Panc1 (cell line): Measurements from ENCODE around the gene NANS. TPM values are rescaled to one million over a fixed set of nuclear protein-coding genes. Genes with fewer than 3 reads are reported as not detected.

Source experiments
- ATAC-seq: fragments of 200-7000 bp; cut with Tn5 transposase; 2 replicates; pipeline ENCODE4 v1.9.1; 2020; ENCODE audit warnings: mild to moderate bottlenecking, moderate library complexity
- BruUV-seq: library from RNA; stranded (reverse); fragments of 400-500 nt; replicated peaks from 2 replicates; lab custom pipeline; 2021; lab: Mats Ljungman, UMichigan
- CTCF ChIA-PET: fragments of 300-600 bp; sonication (Branson Sonifier 250); formaldehyde crosslinking; loops from one replicate; lab custom pipeline; 2022; ENCODE audit warnings: antibody characterized with exemption; lab: Charles Lee
- POLR2A ChIA-PET: fragments of 300-600 bp; sonication (Branson Sonifier 250); formaldehyde crosslinking; loops from one replicate; lab custom pipeline; 2022; ENCODE audit warnings: antibody characterized with exemption; lab: Charles Lee
- DNase-seq: peaks from one replicate; pipeline ENCODE4 v3.0.0-alpha.2; 2010; ENCODE audit warnings: low read depth, low spot score
- H3K27ac ChIP-seq: 2 replicates; pipeline ENCODE4 v1.5.1; 2011; ENCODE audit warnings: mild to moderate bottlenecking, low read length, inconsistent platforms
- H3K27me3 ChIP-seq: fragments of 200-500 bp; sonication (Bioruptor generic); 2 replicates; pipeline ENCODE4 v1.6.0; 2014; ENCODE audit warnings: low read length, inconsistent platforms; ENCODE audit not compliant: control insufficient read depth, insufficient read depth
- H3K36me3 ChIP-seq: fragments of 200-500 bp; sonication (Bioruptor generic); 2 replicates; pipeline ENCODE4 v1.5.1; 2014; ENCODE audit warnings: inconsistent platforms, mild to moderate bottlenecking, low read length, moderate library complexity; ENCODE audit not compliant: control insufficient read depth, insufficient read depth
- H3K4me1 ChIP-seq: 2 replicates; pipeline ENCODE4 v1.5.1; 2011; ENCODE audit warnings: inconsistent platforms, mild to moderate bottlenecking, low read length, moderate library complexity; ENCODE audit not compliant: control insufficient read depth, insufficient read depth
- H3K4me3 ChIP-seq, 2 experiments: 2 replicates each; pipeline ENCODE4 v1.5.1; 2011 to 2012; ENCODE audit warnings: low read depth in 2 of 2, low read length in 2 of 2, mild to moderate bottlenecking in 2 of 2, inconsistent platforms in 1 of 2, moderate library complexity in 1 of 2
- H3K9me3 ChIP-seq: fragments of 200-500 bp; sonication (Bioruptor generic); 2 replicates; pipeline ENCODE4 v1.5.1; 2014; ENCODE audit warnings: low read depth, mild to moderate bottlenecking, inconsistent platforms, low read length, moderate library complexity; ENCODE audit not compliant: control insufficient read depth, insufficient read depth
- CTCF ChIP-seq: fragments of 450-650 bp; IDR thresholded peaks from 2 replicates; pipeline ENCODE4 v1.5.1; 2017; ENCODE audit warnings: mild to moderate bottlenecking
- POLR2AphosphoS5 ChIP-seq: IDR thresholded peaks from 2 replicates; pipeline ENCODE4 v1.6.1; 2012; ENCODE audit warnings: mild to moderate bottlenecking, low read depth, low read length, moderate library complexity
- REST ChIP-seq, 2 experiments: IDR thresholded peaks; 2 replicates each; pipeline ENCODE4 v1.6.1; 2011 to 2012; ENCODE audit warnings: low read depth in 2 of 2, control low read depth in 1 of 2, low read length in 1 of 2, mild to moderate bottlenecking in 1 of 2, moderate library complexity in 1 of 2; ENCODE audit not compliant: insufficient read depth in 1 of 2
- SIN3A ChIP-seq: IDR thresholded peaks from 2 replicates; pipeline ENCODE4 v1.6.1; 2012; ENCODE audit warnings: low read depth, mild to moderate bottlenecking, low read length, moderate library complexity, borderline replicate concordance; ENCODE audit not compliant: insufficient read depth
- TCF7L2 ChIP-seq: IDR thresholded peaks from 2 replicates; pipeline ENCODE4 v1.6.1; 2011; ENCODE audit warnings: mild to moderate bottlenecking, low read depth, low read length, inconsistent platforms
- in situ Hi-C: cut with HindIII; loops from 2 replicates; pipeline ENCODE4 v1.10.0; 2016; ENCODE audit warnings: low sequenced_read_pairs, low pct_unique_long_range_greater_than_20kb
- intact Hi-C: fragments of 100-400 bp; cut with micrococcal nuclease; formaldehyde crosslinking; loops from one replicate; pipeline ENCODE4 v1.10.0; 2022; ENCODE audit not compliant: unreplicated experiment
- total RNA-seq: library from RNA; stranded (reverse); gene quantifications from one replicate; pipeline ENCODE4 v1.2.1, GENCODE V29; 2021; ENCODE audit not compliant: unreplicated experiment

NANS gene
- total RNA-seq, 1 experiment from 2014 or later: 41.0 TPM

- Histone ChIP-seq H3K4me3 (no peak overlapping the region), H3K9me3 (no peaks in the 10 kb centered on the region), H3K36me3 (no peaks in the 10 kb centered on the region), H3K27ac (no peak overlapping the region), H3K27me3 (no peaks in the 10 kb centered on the region), H3K4me1 (no peaks in the 10 kb centered on the region)
- no TSS peak for BruUV-seq
- in situ Hi-C loops (no loop called here), intact Hi-C loops (no loop called here)
- ATAC-seq: no peak
- POLR2A ChIA-PET: no interaction called here
- DNase-seq: no peak
- CTCF ChIA-PET: interaction anchor here (0.5 kb wide), 1 partner anchor 36 kb away, joined by 16 read pairs; the partner anchor contains the start of gene NANS
- TF ChIP-seq CTCF: no peak
- no peak for TF ChIP-seq POLR2AphosphoS5
- TF ChIP-seq SIN3A: no peak
- TF ChIP-seq TCF7L2: no peak
Observed at GRCh38 chr9:98091735-98092612, 35.4 kb downstream of the NANS start.

DNA sequence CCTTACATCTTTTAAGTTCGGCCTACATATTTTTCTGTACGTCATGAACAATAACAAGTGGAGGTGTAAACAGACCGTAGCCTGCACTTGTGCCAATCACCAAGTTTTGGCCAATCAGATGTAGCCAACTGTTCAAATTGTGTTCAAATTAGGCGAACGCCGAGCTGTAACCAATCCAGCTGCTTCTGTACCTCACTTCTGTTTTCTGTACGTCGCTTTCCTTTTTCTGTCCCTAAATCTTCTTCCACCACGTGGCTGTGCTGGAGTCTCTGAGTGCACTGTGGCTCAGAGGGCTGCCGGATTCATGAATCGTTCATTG is 36.0 kb downstream of the NANS start:
- no TSS peak for BruUV-seq
- intact Hi-C loops: no loop called here
- Histone ChIP-seq H3K4me1 (no peaks in the 10 kb centered on the region), H3K4me3 (no peak overlapping the region), H3K27ac (no peak overlapping the region), H3K36me3 (no peaks in the 10 kb centered on the region), H3K9me3 (no peaks in the 10 kb centered on the region), H3K27me3 (no peaks in the 10 kb centered on the region)
- DNase-seq (no peak), ATAC-seq (no peak)
- in situ Hi-C loops: no loop called here
- TF ChIP-seq POLR2AphosphoS5 (no peak), CTCF (no peak), REST (IDR thresholded peaks at IDR 0.05; ENCODE audit: insufficient read depth in 1 of 2, low read depth in 2 of 2, low read length in 1 of 2) (no peak), TCF7L2 (no peak), SIN3A (no peak)
- ChIA-PET POLR2A (no interaction called here), CTCF (no interaction called here)
